CD4-positive, alpha-beta memory T cell (primary cell): Measurements from ENCODE around the gene GPSM1. TPM values are rescaled to one million over a fixed set of nuclear protein-coding genes. Genes with fewer than 3 reads are reported as not detected.

Source experiments
- CTCF ChIA-PET: fragments of 350-600 bp; sonication (Branson Sonifier 250); formaldehyde crosslinking; loops from one replicate; lab custom pipeline; 2021; ENCODE audit warnings: inconsistent platforms; ENCODE audit not compliant: partially characterized antibody; lab: Charles Lee
- POLR2A ChIA-PET: fragments of 350-600 bp; sonication (Branson Sonifier 250); formaldehyde crosslinking; loops from one replicate; lab custom pipeline; 2021; ENCODE audit not compliant: partially characterized antibody; lab: Charles Lee
- DNase-seq, 5 donors: peaks; one replicate each; pipeline versions ENCODE4 v3.0.0 to v3.0.0-alpha.2; 2020 to 2022; ENCODE audit warnings: mixed read lengths in 1 of 5
- H3K27ac ChIP-seq: one replicate; pipeline ENCODE4 v1.7.0; 2013; ENCODE audit warnings: low read depth, low read length
- H3K27me3 ChIP-seq: 2 replicates; pipeline ENCODE4 v1.7.0; 2013; ENCODE audit warnings: mild to moderate bottlenecking, low read length, moderate library complexity; ENCODE audit not compliant: insufficient read depth
- H3K36me3 ChIP-seq: 2 replicates; pipeline ENCODE4 v1.7.0; 2013; ENCODE audit warnings: mild to moderate bottlenecking, low read length, moderate library complexity; ENCODE audit not compliant: insufficient read depth
- H3K4me1 ChIP-seq: 2 replicates; pipeline ENCODE4 v1.7.0; 2013; ENCODE audit warnings: mild to moderate bottlenecking, low read length, moderate library complexity; ENCODE audit not compliant: insufficient read depth
- H3K4me3 ChIP-seq, 2 donors: one replicate each; pipeline ENCODE4 v1.7.0; 2013; ENCODE audit warnings: low read length in 2 of 2, mild to moderate bottlenecking in 1 of 2
- H3K9me3 ChIP-seq, 2 donors: one replicate each; pipeline ENCODE4 v1.7.0; 2013; ENCODE audit warnings: low read length in 2 of 2, control low read depth in 1 of 2; ENCODE audit not compliant: control insufficient read depth in 1 of 2
- H3K27ac Mint-ChIP-seq, 7 donors: one replicate each; pipeline ENCODE4 v1.8.0; 2020 to 2021; ENCODE audit warnings: mixed read lengths in 7 of 7, mild to moderate bottlenecking in 6 of 7, inconsistent platforms in 3 of 7, moderate library complexity in 3 of 7
- H3K27me3 Mint-ChIP-seq, 2 donors: one replicate each; pipeline ENCODE4 v1.8.0; 2020 to 2021; ENCODE audit warnings: mixed read lengths in 2 of 2
- H3K36me3 Mint-ChIP-seq, 2 donors: one replicate each; pipeline ENCODE4 v1.8.0; 2020 to 2021; ENCODE audit warnings: mixed read lengths in 2 of 2, inconsistent platforms in 1 of 2, mild to moderate bottlenecking in 1 of 2
- H3K4me1 Mint-ChIP-seq, 4 donors: one replicate each; pipeline ENCODE4 v1.8.0; 2020 to 2021; ENCODE audit warnings: mixed read lengths in 4 of 4, mild to moderate bottlenecking in 1 of 4
- H3K4me3 Mint-ChIP-seq, 8 donors: one replicate each; pipeline ENCODE4 v1.8.0; 2020 to 2021; ENCODE audit warnings: mixed read lengths in 8 of 8, mild to moderate bottlenecking in 7 of 8, moderate library complexity in 6 of 8, inconsistent platforms in 3 of 8
- H3K9me3 Mint-ChIP-seq, 8 donors: one replicate each; pipeline ENCODE4 v1.8.0; 2020 to 2021; ENCODE audit warnings: mixed read lengths in 8 of 8, mild to moderate bottlenecking in 5 of 8, inconsistent platforms in 3 of 8, moderate library complexity in 1 of 8
- intact Hi-C: fragments of 100-400 bp; cut with micrococcal nuclease; formaldehyde crosslinking; loops from one replicate; pipeline ENCODE4 v1.15.1; 2023
- polyA plus RNA-seq, 2 donors: library from polyadenylated mRNA; unstranded; fragments of 300-500 nt; fragmentation: Illumina TruSeq; gene quantifications; one replicate each; pipeline ENCODE4 v1.2.3, GENCODE V29; 2021
- total RNA-seq, 2 experiments: library from RNA; stranded (reverse); gene quantifications; one replicate each; pipeline ENCODE4 v1.2.3, GENCODE V29; 2021

The GPSM1 gene
- total and polyA plus RNA-seq, 4 experiments from 2014 or later: 0.78 to 8.1 (median 4.6) TPM

- no peaks in the 10 kb centered on the region for H3K9me3 ChIP-seq
- no peak overlapping the region for H3K27ac Mint-ChIP-seq
- intact Hi-C loops: no loop called here
- no peaks in the 10 kb centered on the region for H3K4me1 ChIP-seq
- no peaks in the 10 kb centered on the region for H3K4me1 Mint-ChIP-seq
- H3K27me3 Mint-ChIP-seq: peaks cover 0 to 2% of the 10 kb centered on the region in 2 donors
- H3K27ac ChIP-seq: no peak overlapping the region
- H3K4me3 ChIP-seq: no peak overlapping the region
- H3K36me3 ChIP-seq: no peaks in the 10 kb centered on the region
- POLR2A ChIA-PET: no interaction called here
- DNase-seq: no peak
- no peaks in the 10 kb centered on the region for H3K36me3 Mint-ChIP-seq
- CTCF ChIA-PET: interaction anchor here (1.1 kb wide), 1 partner anchor 13 kb away, joined by 3 read pairs; no protein-coding TSS in a partner anchor
- H3K27me3 ChIP-seq: no peaks in the 10 kb centered on the region
- no peaks in the 10 kb centered on the region for H3K9me3 Mint-ChIP-seq
- no peak overlapping the region for H3K4me3 Mint-ChIP-seq
These were observed 30.8 kb upstream of the GPSM1 start for GRCh38 chr9:136296434-136297015.

- DNase-seq: no peak
- H3K4me3 Mint-ChIP-seq: no peak overlapping the region
These were observed 30.2 kb upstream of the GPSM1 start for GRCh38 chr9:136297016-136297691.

GRCh38 chr9:136297766-136298735 lies 29.3 kb upstream of the GPSM1 start:
- Mint-ChIP-seq H3K4me1 (no peaks in the 10 kb centered on the region), H3K4me3 (no peak overlapping the region), H3K27ac (no peak overlapping the region), H3K9me3 (no peaks in the 10 kb centered on the region), H3K27me3 (peaks cover 0 to 2% of the 10 kb centered on the region in 2 donors), H3K36me3 (no peaks in the 10 kb centered on the region)
- intact Hi-C loops: no loop called here
- Histone ChIP-seq H3K4me1 (no peaks in the 10 kb centered on the region), H3K36me3 (no peaks in the 10 kb centered on the region), H3K27ac (no peak overlapping the region), H3K4me3 (no peak overlapping the region), H3K9me3 (no peaks in the 10 kb centered on the region), H3K27me3 (no peaks in the 10 kb centered on the region)
- POLR2A ChIA-PET: no interaction called here
- DNase-seq: no peak
- CTCF ChIA-PET: interaction anchor here (1.1 kb wide), 1 partner anchor 15 kb away, joined by 3 read pairs; no protein-coding TSS in a partner anchor

More at GRCh38 chr9:136297016-136297691, 30.2 kb upstream of the GPSM1 start:
- no peaks in the 10 kb centered on the region for H3K9me3 Mint-ChIP-seq
- Histone ChIP-seq H3K4me1 (no peaks in the 10 kb centered on the region), H3K27me3 (no peaks in the 10 kb centered on the region), H3K4me3 (no peak overlapping the region), H3K9me3 (no peaks in the 10 kb centered on the region), H3K27ac (no peak overlapping the region), H3K36me3 (no peaks in the 10 kb centered on the region)
- H3K27me3 Mint-ChIP-seq: peaks cover 0 to 2% of the 10 kb centered on the region in 2 donors
- H3K36me3 Mint-ChIP-seq: no peaks in the 10 kb centered on the region
- ChIA-PET CTCF (interaction anchor here (1.1 kb wide), 1 partner anchor 14 kb away, joined by 3 read pairs; no protein-coding TSS in a partner anchor), POLR2A (no interaction called here)
- intact Hi-C loops: no loop called here
- H3K27ac Mint-ChIP-seq: no peak overlapping the region
- no peaks in the 10 kb centered on the region for H3K4me1 Mint-ChIP-seq

- Histone ChIP-seq H3K27ac (no peak overlapping the region), H3K36me3 (no peaks in the 10 kb centered on the region), H3K9me3 (no peaks in the 10 kb centered on the region), H3K4me1 (no peaks in the 10 kb centered on the region), H3K27me3 (no peaks in the 10 kb centered on the region), H3K4me3 (no peak overlapping the region)
- H3K27ac Mint-ChIP-seq: no peak overlapping the region
- no peaks in the 10 kb centered on the region for H3K36me3 Mint-ChIP-seq
- H3K9me3 Mint-ChIP-seq: no peaks in the 10 kb centered on the region
- H3K27me3 Mint-ChIP-seq: peaks cover 0 to 2% of the 10 kb centered on the region in 2 donors
- H3K4me1 Mint-ChIP-seq: no peaks in the 10 kb centered on the region
- POLR2A ChIA-PET: no interaction called here
- CTCF ChIA-PET: no interaction called here
- intact Hi-C loops: no loop called here
- no peak for DNase-seq
- H3K4me3 Mint-ChIP-seq: no peak overlapping the region
These were observed 28.2 kb upstream of the GPSM1 start for GRCh38 chr9:136299116-136299515.

GRCh38 chr9:136299541-136299940 lies 27.8 kb upstream of the GPSM1 start:
- no peaks in the 10 kb centered on the region for H3K9me3 ChIP-seq
- ChIA-PET POLR2A (no interaction called here), CTCF (no interaction called here)
- no peak overlapping the region for H3K4me3 ChIP-seq
- Mint-ChIP-seq H3K9me3 (no peaks in the 10 kb centered on the region), H3K36me3 (no peaks in the 10 kb centered on the region), H3K27ac (no peak overlapping the region), H3K4me1 (no peaks in the 10 kb centered on the region), H3K4me3 (no peak overlapping the region), H3K27me3 (peaks cover 0 to 2% of the 10 kb centered on the region in 2 donors)
- intact Hi-C loops: no loop called here
- H3K27me3 ChIP-seq: no peaks in the 10 kb centered on the region
- DNase-seq: no peak
- no peaks in the 10 kb centered on the region for H3K36me3 ChIP-seq
- H3K27ac ChIP-seq: no peak overlapping the region
- H3K4me1 ChIP-seq: no peaks in the 10 kb centered on the region

GRCh38 chr9:136300016-136300545 lies 27.3 kb upstream of the GPSM1 start:
- ChIA-PET POLR2A (no interaction called here), CTCF (no interaction called here)
- H3K4me1 Mint-ChIP-seq: no peaks in the 10 kb centered on the region
- H3K27ac Mint-ChIP-seq: no peak overlapping the region
- intact Hi-C loops: no loop called here
- no peaks in the 10 kb centered on the region for H3K36me3 ChIP-seq
- no peak for DNase-seq
- H3K4me1 ChIP-seq: no peaks in the 10 kb centered on the region
- H3K4me3 Mint-ChIP-seq: no peak overlapping the region
- no peaks in the 10 kb centered on the region for H3K9me3 ChIP-seq
- H3K9me3 Mint-ChIP-seq: no peaks in the 10 kb centered on the region
- H3K27ac ChIP-seq: no peak overlapping the region
- peaks cover 0 to 2% of the 10 kb centered on the region in 2 donors for H3K27me3 Mint-ChIP-seq
- no peak overlapping the region for H3K4me3 ChIP-seq
- no peaks in the 10 kb centered on the region for H3K36me3 Mint-ChIP-seq
- H3K27me3 ChIP-seq: no peaks in the 10 kb centered on the region

GRCh38 chr9:136300866-136301265 lies 26.5 kb upstream of the GPSM1 start:
- ChIA-PET CTCF (no interaction called here), POLR2A (no interaction called here)
- Mint-ChIP-seq H3K4me1 (no peaks in the 10 kb centered on the region), H3K36me3 (no peaks in the 10 kb centered on the region), H3K9me3 (no peaks in the 10 kb centered on the region), H3K27me3 (peaks cover 2% of the 10 kb centered on the region in 2 donors), H3K4me3 (no peak overlapping the region), H3K27ac (no peak overlapping the region)
- Histone ChIP-seq H3K36me3 (no peaks in the 10 kb centered on the region), H3K9me3 (no peaks in the 10 kb centered on the region), H3K4me3 (no peak overlapping the region), H3K27me3 (no peaks in the 10 kb centered on the region), H3K27ac (no peak overlapping the region), H3K4me1 (no peaks in the 10 kb centered on the region)
- DNase-seq: no peak
- intact Hi-C loops: no loop called here
